HEK293T (cell line): ENCODE data around the gene PSAT1.

Experiments used
- ARNT ChIP-seq: fragments of 450-650 bp; IDR thresholded peaks from 2 replicates; pipeline ENCODE4 v1.6.1; 2017; ENCODE audit warnings: mild to moderate bottlenecking
- BHLHE40 ChIP-seq: fragments of 450-650 bp; IDR thresholded peaks from 2 replicates; pipeline ENCODE4 v1.6.1; 2016; ENCODE audit warnings: mild to moderate bottlenecking, moderate library complexity, borderline replicate concordance
- ELF4 ChIP-seq: fragments of 450-650 bp; IDR thresholded peaks from 2 replicates; pipeline ENCODE4 v1.6.1; 2017; ENCODE audit warnings: antibody characterized with exemption
- FOXA1 ChIP-seq: fragments of 450-650 bp; IDR thresholded peaks from 2 replicates; pipeline ENCODE4 v1.6.1; 2016; ENCODE audit warnings: mild to moderate bottlenecking
- FOXK2 ChIP-seq: fragments of 450-650 bp; IDR thresholded peaks from 2 replicates; pipeline ENCODE4 v1.6.1; 2016; ENCODE audit warnings: mild to moderate bottlenecking
- FOXM1 ChIP-seq: fragments of 450-650 bp; IDR thresholded peaks from 2 replicates; pipeline ENCODE4 v1.6.1; 2017; ENCODE audit warnings: mild to moderate bottlenecking, borderline replicate concordance
- HDGF ChIP-seq: fragments of 450-650 bp; IDR thresholded peaks from 2 replicates; pipeline ENCODE4 v1.6.1; 2017; ENCODE audit warnings: antibody characterized with exemption, borderline replicate concordance
- L3MBTL2 ChIP-seq: fragments of 450-650 bp; conservative IDR thresholded peaks from 2 replicates; pipeline ENCODE4 v1.6.1; 2016; ENCODE audit warnings: mild to moderate bottlenecking
- NFRKB ChIP-seq: fragments of 450-650 bp; IDR thresholded peaks from 2 replicates; pipeline ENCODE4 v1.6.1; 2016; ENCODE audit warnings: mild to moderate bottlenecking, moderate library complexity
- SP1 ChIP-seq: fragments of 450-650 bp; IDR thresholded peaks from 2 replicates; pipeline ENCODE4 v1.6.1; 2017
- SUZ12 ChIP-seq: fragments of 450-650 bp; IDR thresholded peaks from 2 replicates; pipeline ENCODE4 v1.6.1; 2016; ENCODE audit warnings: mild to moderate bottlenecking
- TARDBP ChIP-seq: fragments of 450-650 bp; IDR thresholded peaks from 2 replicates; pipeline ENCODE4 v1.6.1; 2016
- ZNF384 ChIP-seq: fragments of 450-650 bp; IDR thresholded peaks from 2 replicates; pipeline ENCODE4 v1.6.1; 2016
- TF ChIP-seq, protein P1 (sequence below): fragments of 450-650 bp; IDR thresholded peaks from 2 replicates; pipeline ENCODE4 v1.6.1; 2016

DNA sequence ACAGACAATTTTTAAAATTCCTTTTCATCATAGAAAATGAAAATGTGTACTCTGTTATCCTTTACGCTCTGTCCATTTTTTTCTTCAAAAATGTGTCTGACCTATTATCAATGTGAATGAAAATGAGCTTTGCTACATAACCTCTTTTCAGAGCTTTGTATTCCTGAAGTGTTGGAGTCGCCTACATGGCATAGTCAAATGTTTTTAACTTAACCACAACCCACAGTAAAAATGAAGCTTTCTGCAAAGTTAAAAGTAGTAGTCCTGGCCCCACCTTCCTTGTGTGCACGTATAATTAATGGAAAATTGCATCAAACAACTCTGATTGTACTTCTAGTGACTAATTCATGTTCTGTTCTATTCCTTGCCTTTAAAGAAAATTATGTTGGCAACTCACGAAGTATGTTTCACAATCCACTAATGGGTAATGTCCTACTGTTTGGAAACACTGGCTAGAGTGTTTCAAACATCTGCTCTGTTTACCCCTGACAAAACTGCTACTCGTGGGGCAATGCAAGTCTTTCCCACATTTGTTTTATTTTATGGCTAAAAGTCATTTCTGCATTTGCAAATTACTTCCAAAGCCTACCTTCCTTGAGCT, 18.6 kb upstream of the PSAT1 start:
- no peak for TF ChIP-seq ELF4
- TF ChIP-seq SUZ12 = no peak
- no peak for TF ChIP-seq FOXA1
- no peak for TF ChIP-seq FOXM1
- no peak for TF ChIP-seq ZNF384
- no peak for TF ChIP-seq NFRKB
- TF ChIP-seq L3MBTL2 = no peak
- TF ChIP-seq HDGF = no peak
- TF ChIP-seq FOXK2 = no peak
- no peak for TF ChIP-seq BHLHE40
- no peak for TF ChIP-seq SP1
- TF ChIP-seq TARDBP = no peak
- no peak for TF ChIP-seq ARNT
- TF ChIP-seq, protein P1, sequence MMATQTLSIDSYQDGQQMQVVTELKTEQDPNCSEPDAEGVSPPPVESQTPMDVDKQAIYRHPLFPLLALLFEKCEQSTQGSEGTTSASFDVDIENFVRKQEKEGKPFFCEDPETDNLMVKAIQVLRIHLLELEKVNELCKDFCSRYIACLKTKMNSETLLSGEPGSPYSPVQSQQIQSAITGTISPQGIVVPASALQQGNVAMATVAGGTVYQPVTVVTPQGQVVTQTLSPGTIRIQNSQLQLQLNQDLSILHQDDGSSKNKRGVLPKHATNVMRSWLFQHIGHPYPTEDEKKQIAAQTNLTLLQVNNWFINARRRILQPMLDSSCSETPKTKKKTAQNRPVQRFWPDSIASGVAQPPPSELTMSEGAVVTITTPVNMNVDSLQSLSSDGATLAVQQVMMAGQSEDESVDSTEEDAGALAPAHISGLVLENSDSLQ = no peak
